Body of pancreas (tissue), 4 donors: ENCODE results near the gene PRPF31.
"Not testable (repeated sequence)": the region's sequence is repeated elsewhere in the genome, so short reads cannot be mapped to it uniquely, and the experiment has no call there.

Experiments used
- CTCF ChIP-seq, 7 experiments: fragments of 450-650 bp in 4 of 7; fragments of 200-600 bp in 3 of 7; sonication (generic) in 3 of 7; IDR thresholded peaks; one replicate each; pipeline ENCODE4 v1.5.1; 2016 to 2019; ENCODE audit warnings: antibody characterized with exemption in 7 of 7
- POLR2A ChIP-seq, 3 donors: fragments of 450-650 bp; IDR thresholded peaks; one replicate each; pipeline ENCODE4 v1.6.1; 2016; ENCODE audit warnings: antibody characterized with exemption in 3 of 3, mild to moderate bottlenecking in 2 of 3

DNA sequence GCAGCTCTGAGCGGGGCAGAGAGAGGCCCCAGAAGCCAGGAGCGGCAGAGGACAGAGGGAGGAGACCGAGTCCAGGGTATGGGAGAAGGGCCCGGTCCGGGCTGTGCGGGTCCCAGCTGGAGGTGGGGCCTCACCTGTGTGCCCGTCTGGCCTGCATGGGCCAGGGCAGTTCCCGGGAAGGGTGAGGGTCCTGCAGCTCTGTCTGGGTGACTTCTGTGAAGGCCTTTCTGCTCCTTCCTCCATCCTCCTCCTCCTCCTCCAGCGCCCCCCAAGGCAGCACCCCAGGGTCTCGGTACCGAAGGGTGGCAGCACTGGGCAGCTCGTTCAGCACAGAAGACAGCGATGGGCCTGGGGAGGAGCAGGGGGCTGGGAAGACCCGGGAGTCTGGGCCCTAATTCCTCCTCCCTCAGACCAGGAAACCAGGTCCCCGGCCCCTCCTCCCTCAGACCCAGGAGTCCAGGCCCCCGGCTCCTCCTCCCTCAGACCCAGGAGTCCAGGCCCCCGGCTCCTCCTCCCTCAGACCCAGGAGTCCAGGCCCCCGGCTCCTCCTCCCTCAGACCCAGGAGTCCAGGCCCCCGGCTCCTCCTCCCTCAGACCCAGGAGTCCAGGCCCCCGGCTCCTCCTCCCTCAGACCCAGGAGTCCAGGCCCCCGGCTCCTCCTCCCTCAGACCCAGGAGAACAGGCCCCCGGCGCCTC, 56.3 kb downstream of the PRPF31 start:
- TF ChIP-seq CTCF, POLR2A (IDR thresholded peaks at IDR 0.05): not testable (repeated sequence)
